Activated naive CD4-positive, alpha-beta T cell treated with anti-CD3 and anti-CD28 coated beads, Interleukin-2, amount 50 U/mL, for 24 hours (primary cell): ENCODE results near the gene NCOA1.

Experiments used
- H3K27ac Mint-ChIP-seq: one replicate; pipeline ENCODE4 v1.8.0; 2021; ENCODE audit warnings: mild to moderate bottlenecking, mixed read lengths
- H3K27me3 Mint-ChIP-seq: one replicate; pipeline ENCODE4 v1.8.0; 2021; ENCODE audit warnings: mixed read lengths
- H3K36me3 Mint-ChIP-seq: one replicate; pipeline ENCODE4 v1.8.0; 2021; ENCODE audit warnings: mixed read lengths
- H3K4me1 Mint-ChIP-seq: one replicate; pipeline ENCODE4 v1.8.0; 2021; ENCODE audit warnings: mixed read lengths
- H3K4me3 Mint-ChIP-seq: one replicate; pipeline ENCODE4 v1.8.0; 2021; ENCODE audit warnings: mild to moderate bottlenecking, mixed read lengths
- H3K9me3 Mint-ChIP-seq: one replicate; pipeline ENCODE4 v1.8.0; 2021; ENCODE audit warnings: mixed read lengths

NCOA1 gene

DNA sequence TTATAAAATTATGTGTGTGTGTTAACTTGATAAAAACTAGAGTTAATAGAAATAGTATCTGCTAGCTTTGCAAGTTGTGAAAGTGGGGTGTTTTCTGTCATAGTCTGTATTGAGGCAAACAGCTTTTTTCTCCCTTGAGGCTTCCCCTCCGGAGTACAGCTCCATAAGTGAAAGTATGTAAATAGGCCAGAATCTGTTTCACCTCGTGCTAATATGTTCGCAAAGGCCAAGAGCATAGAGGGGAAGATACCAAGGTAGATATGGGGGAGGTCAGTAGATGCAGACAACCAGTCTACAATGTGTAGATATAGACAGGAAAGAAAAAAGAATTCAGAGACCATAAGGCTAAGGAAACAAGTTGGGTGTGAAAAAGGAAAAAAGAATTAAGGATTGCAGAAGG lies 229.3 kb downstream of the NCOA1 start:
- H3K27ac Mint-ChIP-seq, result peak overlapping the region; percentile 1
- H3K36me3 Mint-ChIP-seq, result peaks cover 17% of the 10 kb centered on the region
- H3K4me1 Mint-ChIP-seq, result no peaks in the 10 kb centered on the region
- H3K27me3 Mint-ChIP-seq, result no peaks in the 10 kb centered on the region
- H3K4me3 Mint-ChIP-seq, result no peak overlapping the region
- peaks cover 5% of the 10 kb centered on the region for H3K9me3 Mint-ChIP-seq

DNA sequence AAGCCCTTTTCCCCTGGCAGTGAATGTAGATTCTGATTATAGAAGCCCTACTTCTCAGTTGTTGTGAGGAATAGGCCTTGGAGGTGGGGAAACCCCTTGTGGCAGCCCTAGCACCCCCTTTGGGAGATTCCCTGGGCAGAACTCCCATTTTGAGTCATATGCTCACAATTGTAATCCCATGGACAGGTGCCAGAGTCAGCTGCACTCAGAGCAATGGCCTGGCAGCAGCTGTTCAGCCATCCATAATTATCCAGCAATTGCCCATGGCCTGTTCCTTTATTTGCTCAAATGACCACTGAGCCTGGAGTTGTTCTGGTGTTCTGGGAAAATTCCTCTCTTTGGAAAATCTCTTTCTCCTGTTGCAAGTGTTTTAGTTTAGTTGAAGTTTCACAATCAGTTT lies 230.4 kb downstream of the NCOA1 start:
- Mint-ChIP-seq H3K36me3 (peaks cover 15% of the 10 kb centered on the region), H3K27ac (no peak overlapping the region)

GRCh38 chr2:24722141-24722790 lies 231.2 kb downstream of the NCOA1 start:
- H3K36me3 Mint-ChIP-seq, result peaks cover 11% of the 10 kb centered on the region
- H3K27me3 Mint-ChIP-seq, result no peaks in the 10 kb centered on the region
- no peaks in the 10 kb centered on the region for H3K4me1 Mint-ChIP-seq
- H3K9me3 Mint-ChIP-seq, result no peaks in the 10 kb centered on the region
- H3K27ac Mint-ChIP-seq, result no peak overlapping the region
- H3K4me3 Mint-ChIP-seq, result no peak overlapping the region

More for the DNA sequence above, 230.4 kb downstream of the NCOA1 start:
- Mint-ChIP-seq H3K4me3 (no peak overlapping the region), H3K27me3 (no peaks in the 10 kb centered on the region), H3K4me1 (no peaks in the 10 kb centered on the region), H3K9me3 (peaks cover 4% of the 10 kb centered on the region)

- no peak overlapping the region for H3K27ac Mint-ChIP-seq
Observed at GRCh38 chr2:24723191-24723590, 232.1 kb downstream of the NCOA1 start.

GRCh38 chr2:24723665-24724064 lies 232.6 kb downstream of the NCOA1 start:
- no peak overlapping the region for H3K4me3 Mint-ChIP-seq
- H3K27me3 Mint-ChIP-seq, result no peaks in the 10 kb centered on the region
- no peaks in the 10 kb centered on the region for H3K4me1 Mint-ChIP-seq
- no peak overlapping the region for H3K27ac Mint-ChIP-seq
- no peaks in the 10 kb centered on the region for H3K9me3 Mint-ChIP-seq
- H3K36me3 Mint-ChIP-seq, result peaks cover 7% of the 10 kb centered on the region

More at GRCh38 chr2:24723191-24723590, 232.1 kb downstream of the NCOA1 start:
- Mint-ChIP-seq H3K9me3 (no peaks in the 10 kb centered on the region), H3K4me1 (no peaks in the 10 kb centered on the region), H3K27me3 (no peaks in the 10 kb centered on the region), H3K4me3 (no peak overlapping the region), H3K36me3 (peaks cover 6% of the 10 kb centered on the region)

GRCh38 chr2:24724111-24724775 lies 233.2 kb downstream of the NCOA1 start:
- Mint-ChIP-seq H3K27me3 (no peaks in the 10 kb centered on the region), H3K4me3 (no peak overlapping the region), H3K36me3 (peaks cover 7% of the 10 kb centered on the region), H3K27ac (no peak overlapping the region), H3K4me1 (no peaks in the 10 kb centered on the region), H3K9me3 (no peaks in the 10 kb centered on the region)

GRCh38 chr2:24725956-24726355 lies 234.9 kb downstream of the NCOA1 start:
- H3K4me3 Mint-ChIP-seq, result no peak overlapping the region
- H3K27ac Mint-ChIP-seq, result no peak overlapping the region
- no peaks in the 10 kb centered on the region for H3K27me3 Mint-ChIP-seq
- H3K4me1 Mint-ChIP-seq, result peaks cover 4% of the 10 kb centered on the region
- H3K36me3 Mint-ChIP-seq, result peaks cover 9% of the 10 kb centered on the region
- no peaks in the 10 kb centered on the region for H3K9me3 Mint-ChIP-seq

- H3K27me3 Mint-ChIP-seq, result no peaks in the 10 kb centered on the region
- no peak overlapping the region for H3K4me3 Mint-ChIP-seq
- H3K36me3 Mint-ChIP-seq, result peaks cover 11% of the 10 kb centered on the region
- peaks cover 4% of the 10 kb centered on the region for H3K4me1 Mint-ChIP-seq
- no peaks in the 10 kb centered on the region for H3K9me3 Mint-ChIP-seq
- H3K27ac Mint-ChIP-seq, result no peak overlapping the region
Observed at GRCh38 chr2:24730481-24730880, 239.4 kb downstream of the NCOA1 start.

- H3K36me3 Mint-ChIP-seq, result peaks cover 11% of the 10 kb centered on the region
- H3K27ac Mint-ChIP-seq, result no peak overlapping the region
- H3K9me3 Mint-ChIP-seq, result no peaks in the 10 kb centered on the region
- H3K4me3 Mint-ChIP-seq, result no peak overlapping the region
- no peaks in the 10 kb centered on the region for H3K27me3 Mint-ChIP-seq
- peaks cover 4% of the 10 kb centered on the region for H3K4me1 Mint-ChIP-seq
Observed at GRCh38 chr2:24731040-24731439, 240.0 kb downstream of the NCOA1 start.

DNA sequence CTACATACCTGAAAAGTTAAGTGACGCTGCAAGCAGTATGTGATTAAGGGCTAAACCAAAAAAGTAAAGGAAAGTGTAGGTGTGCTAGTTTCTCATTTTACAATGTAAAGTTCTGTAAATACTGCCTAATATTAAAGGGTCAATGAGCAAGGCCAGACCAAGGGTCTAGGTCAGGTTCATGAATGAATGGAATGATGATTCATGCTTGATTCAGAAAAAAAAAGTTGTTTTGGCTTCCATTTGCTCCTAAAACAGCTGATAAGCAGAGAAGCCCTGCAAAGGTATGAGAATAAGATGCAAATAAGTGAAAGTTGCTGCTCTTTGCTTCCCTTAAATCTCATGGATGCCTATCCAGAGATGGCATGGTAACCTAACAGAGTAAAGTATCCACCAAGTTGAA lies 240.9 kb downstream of the NCOA1 start:
- H3K27ac Mint-ChIP-seq, result no peak overlapping the region
- H3K4me1 Mint-ChIP-seq, result peaks cover 4% of the 10 kb centered on the region
- peaks cover 9% of the 10 kb centered on the region for H3K36me3 Mint-ChIP-seq
- no peak overlapping the region for H3K4me3 Mint-ChIP-seq
- no peaks in the 10 kb centered on the region for H3K9me3 Mint-ChIP-seq
- H3K27me3 Mint-ChIP-seq, result no peaks in the 10 kb centered on the region

DNA sequence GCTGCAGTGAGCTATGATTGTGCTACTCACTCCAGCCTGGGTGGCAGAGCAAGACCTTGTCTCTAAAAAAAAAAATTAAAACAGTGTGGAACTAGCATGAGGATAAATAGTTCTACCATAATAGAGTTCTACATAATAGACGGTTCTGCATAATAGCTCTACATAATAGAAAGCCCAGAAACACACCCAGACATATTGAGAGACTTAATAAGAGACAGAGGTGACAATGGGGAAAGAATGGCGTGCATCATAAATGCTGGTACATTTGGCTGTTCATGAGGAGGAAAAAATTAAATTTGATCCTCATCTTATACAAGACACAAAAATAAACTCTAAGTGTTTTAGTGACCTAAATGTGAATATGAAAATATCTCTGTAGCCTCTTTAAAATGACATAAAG lies 243.7 kb downstream of the NCOA1 start:
- no peaks in the 10 kb centered on the region for H3K27me3 Mint-ChIP-seq
- no peak overlapping the region for H3K27ac Mint-ChIP-seq
- H3K4me1 Mint-ChIP-seq, result peaks cover 8% of the 10 kb centered on the region
- no peaks in the 10 kb centered on the region for H3K9me3 Mint-ChIP-seq
- H3K36me3 Mint-ChIP-seq, result peaks cover 11% of the 10 kb centered on the region
- no peak overlapping the region for H3K4me3 Mint-ChIP-seq

DNA sequence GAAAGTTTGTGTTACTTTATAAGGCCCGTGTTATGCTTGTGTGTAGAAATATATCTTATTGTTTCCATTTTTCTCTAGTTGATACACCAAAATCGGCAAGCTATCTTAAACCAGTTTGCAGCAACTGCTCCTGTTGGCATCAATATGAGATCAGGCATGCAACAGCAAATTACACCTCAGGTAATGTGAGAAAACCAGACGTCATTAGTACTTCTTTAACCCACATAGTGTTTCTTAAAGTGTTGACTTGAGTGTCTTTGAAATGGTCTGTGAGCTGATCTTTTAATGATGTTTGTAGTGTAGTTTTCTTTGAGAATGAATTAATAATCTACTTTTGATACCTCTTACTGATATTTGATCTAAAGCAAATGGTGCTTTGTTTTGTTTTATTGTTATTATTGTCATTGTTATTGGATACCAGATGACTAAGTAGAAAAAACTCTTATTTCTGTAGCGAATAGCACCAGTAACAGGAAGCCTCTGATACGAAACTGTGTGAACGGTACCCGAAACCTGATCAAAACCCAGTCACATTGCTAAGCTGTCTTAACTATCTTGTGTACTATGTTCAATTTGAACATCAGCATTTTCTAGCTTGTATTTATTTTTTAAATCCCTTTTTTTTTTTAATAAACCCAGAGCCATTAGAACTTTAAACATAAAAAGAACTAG lies 248.4 kb downstream of the NCOA1 start:
- peaks cover 11% of the 10 kb centered on the region for H3K36me3 Mint-ChIP-seq
- H3K27me3 Mint-ChIP-seq, result no peaks in the 10 kb centered on the region
- H3K4me1 Mint-ChIP-seq, result peaks cover 25% of the 10 kb centered on the region
- H3K9me3 Mint-ChIP-seq, result no peaks in the 10 kb centered on the region
- H3K4me3 Mint-ChIP-seq, result no peak overlapping the region
- no peak overlapping the region for H3K27ac Mint-ChIP-seq

- Mint-ChIP-seq H3K9me3 (no peaks in the 10 kb centered on the region), H3K27ac (no peak overlapping the region), H3K27me3 (no peaks in the 10 kb centered on the region), H3K4me3 (no peak overlapping the region), H3K4me1 (peaks cover 25% of the 10 kb centered on the region), H3K36me3 (peaks cover 11% of the 10 kb centered on the region)
Observed at GRCh38 chr2:24740142-24740541, 249.1 kb downstream of the NCOA1 start.

- H3K27ac Mint-ChIP-seq, result peak overlapping the region; percentile 59
- H3K9me3 Mint-ChIP-seq, result no peaks in the 10 kb centered on the region
- no peak overlapping the region for H3K4me3 Mint-ChIP-seq
- H3K27me3 Mint-ChIP-seq, result no peaks in the 10 kb centered on the region
- peaks cover 31% of the 10 kb centered on the region for H3K4me1 Mint-ChIP-seq
- H3K36me3 Mint-ChIP-seq, result peaks cover 14% of the 10 kb centered on the region
Observed at GRCh38 chr2:24742730-24743129, 251.7 kb downstream of the NCOA1 start.

GRCh38 chr2:24743924-24744323 lies 252.9 kb downstream of the NCOA1 start:
- H3K4me3 Mint-ChIP-seq, result no peak overlapping the region
- peaks cover 30% of the 10 kb centered on the region for H3K4me1 Mint-ChIP-seq
- H3K27me3 Mint-ChIP-seq, result no peaks in the 10 kb centered on the region
- H3K9me3 Mint-ChIP-seq, result no peaks in the 10 kb centered on the region
- peaks cover 13% of the 10 kb centered on the region for H3K36me3 Mint-ChIP-seq
- H3K27ac Mint-ChIP-seq, result peak overlapping the region; percentile 41

GRCh38 chr2:24744356-24744755 lies 253.3 kb downstream of the NCOA1 start:
- H3K36me3 Mint-ChIP-seq, result peaks cover 11% of the 10 kb centered on the region
- peaks cover 27% of the 10 kb centered on the region for H3K4me1 Mint-ChIP-seq
- H3K9me3 Mint-ChIP-seq, result no peaks in the 10 kb centered on the region
- H3K27me3 Mint-ChIP-seq, result no peaks in the 10 kb centered on the region
- H3K27ac Mint-ChIP-seq, result no peak overlapping the region
- no peak overlapping the region for H3K4me3 Mint-ChIP-seq
